Activated CD4-positive, alpha-beta T cell treated with anti-CD3 and anti-CD28 coated beads for 36 hours (primary cell): Measurements from ENCODE around the gene EIF3K. TPM values are rescaled to one million over a fixed set of nuclear protein-coding genes. Genes with fewer than 3 reads are reported as not detected.

Source experiments
- ATAC-seq: fragments of 200-7000 bp; cut with Tn5 transposase; one replicate; pipeline ENCODE4 v1.10.0; 2021; ENCODE audit warnings: mild to moderate bottlenecking, moderate library complexity
- CTCF ChIA-PET: fragments of 350-600 bp; sonication (Branson Sonifier 250); formaldehyde crosslinking; loops from one replicate; lab custom pipeline; 2021; ENCODE audit warnings: antibody characterized with exemption; lab: Charles Lee
- POLR2A ChIA-PET: fragments of 350-600 bp; sonication (Branson Sonifier 250); formaldehyde crosslinking; loops from one replicate; lab custom pipeline; 2021; ENCODE audit warnings: antibody characterized with exemption, inconsistent platforms; lab: Charles Lee
- DNase-seq: peaks from one replicate; pipeline ENCODE4 v3.0.0-alpha.2; 2020
- H3K27ac Mint-ChIP-seq: one replicate; pipeline ENCODE4 v1.8.0; 2021; ENCODE audit warnings: mixed read lengths
- H3K27me3 Mint-ChIP-seq: one replicate; pipeline ENCODE4 v1.8.0; 2021; ENCODE audit warnings: mixed read lengths
- H3K36me3 Mint-ChIP-seq: one replicate; pipeline ENCODE4 v1.8.0; 2021; ENCODE audit warnings: low read depth, mixed read lengths
- H3K4me1 Mint-ChIP-seq: one replicate; pipeline ENCODE4 v1.8.0; 2021; ENCODE audit warnings: mixed read lengths
- H3K4me3 Mint-ChIP-seq: one replicate; pipeline ENCODE4 v1.8.0; 2021; ENCODE audit warnings: mild to moderate bottlenecking, moderate library complexity, mixed read lengths
- H3K9me3 Mint-ChIP-seq: one replicate; pipeline ENCODE4 v1.8.0; 2021; ENCODE audit warnings: low read depth, mixed read lengths
- intact Hi-C, 2 experiments: fragments of 100-400 bp; cut with DNase I in 1 of 2; cut with micrococcal nuclease in 1 of 2; formaldehyde crosslinking; loops; one replicate each; pipeline versions ENCODE4 v1.14.2 to v1.15.1; 2022 to 2024; cut with DNase I, micrococcal nuclease
- total RNA-seq, 2 experiments: library from RNA; stranded (reverse); gene quantifications; one replicate each; pipeline ENCODE4 v1.2.3, GENCODE V29; 2021

The EIF3K gene
- total RNA-seq, 2 experiments from 2014 or later = 269 to 297 TPM

DNA sequence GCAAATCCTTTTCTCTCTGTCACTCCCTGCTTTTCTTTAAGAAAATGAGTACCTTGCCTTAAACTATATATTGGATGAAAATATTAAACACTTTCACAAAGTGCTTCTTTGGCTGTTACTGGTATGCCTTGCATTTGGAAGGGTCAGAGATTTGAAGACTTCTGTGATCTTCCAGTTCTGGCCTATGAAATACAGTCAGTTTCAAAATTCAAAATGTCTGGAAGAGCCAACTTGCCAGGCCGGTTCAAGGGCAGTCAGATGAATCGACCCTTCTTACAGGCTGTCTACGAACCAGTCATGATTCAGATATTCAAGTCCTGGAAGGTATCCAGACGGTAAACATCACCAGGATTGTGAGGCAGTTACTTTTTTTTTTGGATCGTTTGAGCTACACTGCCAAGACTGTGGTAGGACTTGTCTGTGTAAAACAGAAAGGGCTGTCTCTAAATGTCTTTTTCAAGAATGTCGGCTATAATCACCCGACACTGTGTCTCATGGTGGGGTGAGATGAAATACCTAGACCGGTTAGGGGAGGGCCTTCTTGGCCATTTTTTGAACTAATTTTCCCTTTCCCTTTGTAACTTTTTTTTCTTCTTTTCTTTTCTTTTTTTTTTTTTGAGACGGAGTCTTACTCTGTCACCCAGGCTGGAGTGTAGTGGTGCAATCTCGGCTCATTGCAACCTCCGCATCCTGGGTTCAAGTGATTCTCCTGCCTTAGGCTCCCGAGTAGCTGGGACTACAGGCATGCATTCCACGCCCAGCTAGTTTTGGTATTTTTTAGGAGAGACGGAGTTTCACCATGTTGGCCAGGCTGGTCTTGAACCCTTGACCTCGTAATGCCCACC is 39.7 kb downstream of the EIF3K start:
- no peak overlapping the region for H3K27ac Mint-ChIP-seq
- no peak overlapping the region for H3K4me3 Mint-ChIP-seq
- no peaks in the 10 kb centered on the region for H3K9me3 Mint-ChIP-seq
- intact Hi-C loops = loop anchor here (5.0 kb wide), 2 partner anchors 194 to 744 kb away; no protein-coding TSS in a partner anchor
- DNase-seq (no peak), ATAC-seq (no peak)
- peaks cover 23% of the 10 kb centered on the region for H3K36me3 Mint-ChIP-seq
- H3K4me1 Mint-ChIP-seq = peaks cover 69% of the 10 kb centered on the region
- ChIA-PET CTCF (interaction anchor here (1.1 to 2.6 kb wide), 2 partner anchors 11 to 29 kb away, joined by 3 to 12 read pairs; no protein-coding TSS in a partner anchor), POLR2A (interaction anchor here (1.0 kb wide), 1 partner anchor 11 kb away, joined by 7 read pairs; the partner anchor contains the start of gene ACTN4)
- H3K27me3 Mint-ChIP-seq = peaks cover 3% of the 10 kb centered on the region

DNA sequence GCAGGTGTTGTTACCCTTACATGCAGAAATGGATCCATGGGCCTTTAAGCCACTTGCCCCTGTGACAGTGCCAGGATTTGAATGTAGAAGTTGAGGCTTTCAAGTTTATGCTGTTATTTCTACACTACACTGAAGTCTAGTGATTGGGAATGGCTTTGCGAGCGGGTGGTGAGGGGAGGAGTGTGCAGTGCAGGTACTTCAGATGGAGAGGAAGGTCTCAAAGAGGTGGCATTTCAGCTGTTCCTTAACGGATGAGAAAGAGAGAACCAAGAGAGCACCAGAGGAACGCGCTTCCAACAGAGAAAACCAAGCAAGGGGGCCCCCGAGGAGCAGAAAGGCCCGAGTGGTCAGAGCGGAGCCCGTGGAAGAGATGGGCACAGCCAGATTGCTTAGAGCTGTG is 41.7 kb downstream of the EIF3K start:
- no peak overlapping the region for H3K4me3 Mint-ChIP-seq
- peaks cover 8% of the 10 kb centered on the region for H3K27me3 Mint-ChIP-seq
- ATAC-seq (no peak), DNase-seq (no peak)
- no peak overlapping the region for H3K27ac Mint-ChIP-seq
- intact Hi-C loops = no loop called here
- no peaks in the 10 kb centered on the region for H3K9me3 Mint-ChIP-seq
- CTCF ChIA-PET = interaction anchor here (2.6 kb wide), 1 partner anchor 9 kb away, joined by 12 read pairs; no protein-coding TSS in a partner anchor
- peaks cover 16% of the 10 kb centered on the region for H3K36me3 Mint-ChIP-seq
- H3K4me1 Mint-ChIP-seq = peaks cover 65% of the 10 kb centered on the region
- POLR2A ChIA-PET = no interaction called here

DNA sequence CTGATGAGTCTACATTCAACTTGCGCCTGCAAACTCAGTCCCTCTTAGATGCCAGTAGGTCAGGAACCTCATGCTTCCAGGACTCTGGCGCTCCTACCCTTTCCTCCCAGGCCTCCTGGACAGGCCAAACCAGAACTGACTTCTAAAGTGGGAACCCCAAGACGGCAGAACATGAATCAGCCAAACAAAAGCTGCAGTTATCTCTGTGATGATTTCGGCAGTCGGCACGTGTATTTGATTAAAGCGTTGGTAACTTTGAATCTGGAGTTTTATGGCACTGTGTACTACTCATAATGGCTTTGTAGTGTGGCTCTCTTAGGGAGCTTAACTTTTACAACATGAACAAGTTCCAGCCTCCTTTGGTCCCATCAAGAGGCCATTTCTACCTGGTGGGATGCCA is 42.1 kb downstream of the EIF3K start:
- no peak overlapping the region for H3K4me3 Mint-ChIP-seq

DNA sequence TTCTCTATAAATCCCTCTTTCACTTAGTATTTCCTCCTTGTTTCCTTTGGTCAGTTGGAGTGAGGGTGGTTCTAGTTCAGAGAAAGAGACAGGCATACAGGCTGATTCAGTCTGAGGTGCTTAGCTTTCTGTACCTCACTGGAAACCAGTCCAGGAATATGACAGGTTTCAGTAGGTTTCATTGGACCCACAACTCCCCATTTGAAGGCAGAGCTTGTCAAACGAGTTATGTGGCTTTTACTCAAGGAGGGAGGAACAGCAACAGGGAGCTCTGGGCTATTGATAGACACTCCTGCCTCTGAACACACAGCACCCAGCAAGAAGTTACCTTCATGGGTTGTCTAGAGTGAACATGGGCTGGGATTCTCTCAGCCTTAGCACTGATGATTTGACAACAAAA is 43.0 kb downstream of the EIF3K start:
- intact Hi-C loops = no loop called here

More for the DNA sequence above, 42.1 kb downstream of the EIF3K start:
- intact Hi-C loops = no loop called here
- H3K27ac Mint-ChIP-seq = no peak overlapping the region
- ATAC-seq = no peak
- no peak for DNase-seq
- CTCF ChIA-PET = interaction anchor here (2.6 kb wide), 1 partner anchor 9 kb away, joined by 12 read pairs; no protein-coding TSS in a partner anchor
- H3K9me3 Mint-ChIP-seq = no peaks in the 10 kb centered on the region
- peaks cover 8% of the 10 kb centered on the region for H3K27me3 Mint-ChIP-seq
- peaks cover 65% of the 10 kb centered on the region for H3K4me1 Mint-ChIP-seq
- POLR2A ChIA-PET = no interaction called here
- H3K36me3 Mint-ChIP-seq = peaks cover 16% of the 10 kb centered on the region

DNA sequence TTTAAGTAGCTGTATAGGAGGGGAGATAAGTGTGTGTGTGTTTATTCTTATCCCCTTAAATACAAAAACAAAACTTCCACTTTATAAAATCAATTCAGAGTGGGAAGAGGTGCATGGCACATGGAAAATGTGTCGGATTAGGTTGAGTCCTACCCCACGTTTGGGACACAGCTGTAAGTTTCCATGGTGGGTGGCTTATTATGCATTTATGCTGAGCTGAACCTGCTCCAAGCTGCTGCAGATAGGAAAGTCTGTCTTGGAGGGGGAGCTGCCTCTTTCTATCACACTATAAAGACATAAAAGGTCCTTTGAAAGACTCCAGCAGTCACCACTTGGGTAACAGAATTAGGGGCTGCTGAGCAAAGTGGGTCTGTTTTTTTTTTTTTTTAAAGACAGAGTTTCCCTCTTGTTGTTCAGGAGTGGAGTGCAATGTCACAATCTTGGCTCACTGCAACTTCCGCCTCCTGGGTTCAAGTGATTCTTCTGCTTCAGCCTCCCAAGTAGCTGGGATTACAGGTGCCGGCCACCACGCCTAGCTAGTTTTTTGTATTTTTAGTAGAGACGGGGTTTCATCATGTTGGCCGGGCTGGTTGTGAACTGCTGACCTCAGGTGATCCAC is 43.7 kb downstream of the EIF3K start:
- no peak overlapping the region for H3K27ac Mint-ChIP-seq
- intact Hi-C loops = no loop called here
- H3K36me3 Mint-ChIP-seq = peaks cover 18% of the 10 kb centered on the region
- DNase-seq = no peak
- POLR2A ChIA-PET = interaction anchor here (0.6 to 1.0 kb wide), 2 partner anchors 15 to 21 kb away, joined by 3 to 4 read pairs; partner anchors contain the start of gene ACTN4
- H3K4me1 Mint-ChIP-seq = peaks cover 64% of the 10 kb centered on the region
- H3K27me3 Mint-ChIP-seq = peaks cover 10% of the 10 kb centered on the region
- CTCF ChIA-PET = no interaction called here
- no peak overlapping the region for H3K4me3 Mint-ChIP-seq
- ATAC-seq = no peak
- H3K9me3 Mint-ChIP-seq = no peaks in the 10 kb centered on the region

More for the DNA sequence above, 43.0 kb downstream of the EIF3K start:
- Mint-ChIP-seq H3K27ac (no peak overlapping the region), H3K36me3 (peaks cover 16% of the 10 kb centered on the region), H3K27me3 (peaks cover 8% of the 10 kb centered on the region), H3K9me3 (no peaks in the 10 kb centered on the region), H3K4me1 (peaks cover 65% of the 10 kb centered on the region), H3K4me3 (no peak overlapping the region)
- ChIA-PET CTCF (interaction anchor here (0.7 kb wide), 1 partner anchor 119 kb away, joined by 3 read pairs; no protein-coding TSS in a partner anchor), POLR2A (interaction anchor here (0.6 kb wide), 1 partner anchor 22 kb away, joined by 3 read pairs; no protein-coding TSS in a partner anchor)
- ATAC-seq = no peak
- no peak for DNase-seq

DNA sequence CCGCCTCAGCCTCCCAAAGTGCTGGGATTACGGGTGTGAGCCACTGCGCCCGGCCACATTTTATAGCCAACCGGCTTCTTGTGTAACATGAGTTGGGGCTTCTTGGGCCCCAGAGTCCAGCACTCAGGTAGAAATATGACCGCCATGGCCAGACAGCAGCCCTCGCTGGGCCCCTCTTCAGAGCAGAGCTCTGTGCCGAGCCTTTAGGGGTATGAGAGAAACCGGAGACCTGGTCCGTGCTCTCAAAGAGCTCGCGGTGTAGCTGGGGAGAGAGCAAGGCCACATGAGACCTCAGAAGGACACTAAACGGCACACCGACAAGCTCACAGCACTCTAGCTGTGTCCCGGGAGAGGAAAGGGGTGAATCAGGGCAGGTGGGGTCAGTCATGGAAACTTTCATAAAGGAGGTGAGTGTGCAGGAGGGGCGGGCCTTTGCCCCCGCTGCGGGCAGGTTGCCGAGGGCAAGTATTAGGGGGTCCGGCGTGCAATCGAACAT is 44.2 kb downstream of the EIF3K start:
- no peak overlapping the region for H3K27ac Mint-ChIP-seq
- ATAC-seq = no peak
- no peaks in the 10 kb centered on the region for H3K9me3 Mint-ChIP-seq
- DNase-seq = no peak
- peaks cover 20% of the 10 kb centered on the region for H3K36me3 Mint-ChIP-seq
- intact Hi-C loops = no loop called here
- H3K4me3 Mint-ChIP-seq = no peak overlapping the region
- H3K27me3 Mint-ChIP-seq = peaks cover 10% of the 10 kb centered on the region
- CTCF ChIA-PET = no interaction called here
- peaks cover 64% of the 10 kb centered on the region for H3K4me1 Mint-ChIP-seq
- POLR2A ChIA-PET = interaction anchor here (1.0 kb wide), 1 partner anchor 16 kb away, joined by 4 read pairs; the partner anchor contains the start of gene ACTN4

DNA sequence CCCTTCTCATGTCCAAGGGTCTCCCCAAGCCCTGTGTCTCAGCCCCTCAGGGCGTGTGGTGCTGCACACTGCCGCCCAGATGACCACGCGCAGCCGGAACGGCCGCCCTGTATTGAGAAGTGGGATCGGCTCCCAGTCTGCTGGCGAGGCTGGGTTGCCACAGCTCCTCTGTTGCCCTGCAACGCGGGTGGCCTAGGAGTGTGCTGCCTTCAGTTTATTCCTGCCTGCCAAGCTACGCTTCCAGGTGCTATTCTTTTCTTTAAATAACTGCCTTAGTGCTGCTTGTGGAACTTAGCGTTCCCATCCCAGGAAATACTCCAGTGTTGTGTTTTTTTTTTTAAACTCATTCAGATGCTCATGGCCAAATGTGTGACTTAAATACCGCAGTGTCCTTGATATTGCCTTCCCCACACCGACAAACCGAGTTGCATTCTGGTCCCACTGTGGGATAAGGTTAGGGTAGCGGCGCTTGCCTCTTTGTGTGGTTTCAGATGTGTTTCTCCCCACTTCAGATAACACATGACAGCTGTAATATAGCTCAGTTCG is 45.0 kb downstream of the EIF3K start:
- H3K36me3 Mint-ChIP-seq = peaks cover 20% of the 10 kb centered on the region
- H3K9me3 Mint-ChIP-seq = no peaks in the 10 kb centered on the region
- ChIA-PET CTCF (no interaction called here), POLR2A (interaction anchor here (0.7 to 1.0 kb wide), 2 partner anchors 14 to 17 kb away, joined by 3 to 4 read pairs; partner anchors contain the start of gene ACTN4)
- H3K4me3 Mint-ChIP-seq = no peak overlapping the region
- peaks cover 67% of the 10 kb centered on the region for H3K4me1 Mint-ChIP-seq
- no peak for ATAC-seq
- peaks cover 10% of the 10 kb centered on the region for H3K27me3 Mint-ChIP-seq
- no peak overlapping the region for H3K27ac Mint-ChIP-seq
- intact Hi-C loops = no loop called here
- DNase-seq = no peak

DNA sequence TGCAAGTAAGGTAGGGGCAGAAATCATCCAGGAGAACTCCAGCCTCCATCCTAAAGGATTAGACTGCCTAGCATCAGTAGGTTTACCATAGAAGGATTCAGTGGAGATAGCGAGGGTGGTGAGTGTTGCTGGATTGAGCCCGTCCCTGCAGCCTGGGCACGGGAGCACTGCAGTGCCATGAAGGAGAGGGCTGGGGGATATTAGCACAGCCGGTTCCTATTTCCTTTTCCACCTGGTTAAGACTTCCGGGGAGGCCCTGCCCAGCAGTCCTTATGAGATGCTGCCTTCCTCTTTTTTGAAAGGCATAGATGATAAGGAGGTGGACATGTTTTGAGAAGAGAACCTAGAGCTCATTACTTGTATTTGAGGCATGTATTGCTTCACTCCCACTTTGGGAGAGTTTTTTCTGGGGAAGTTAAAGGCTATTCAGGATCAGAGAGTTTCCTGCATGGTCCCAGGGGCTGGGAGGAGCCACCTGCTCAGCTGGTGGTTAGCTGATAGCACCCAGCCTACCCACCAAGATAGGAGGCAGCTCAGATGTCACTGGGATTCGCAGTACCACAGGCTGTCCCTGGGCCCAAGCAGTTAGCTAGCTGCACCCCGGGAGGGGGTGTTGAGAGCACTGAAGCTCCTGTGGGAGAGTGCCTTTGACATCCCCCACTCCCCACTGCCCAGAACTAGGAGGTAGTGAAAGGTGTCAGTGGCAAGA is 45.7 kb downstream of the EIF3K start:
- no peak for ATAC-seq
- DNase-seq = no peak
- Mint-ChIP-seq H3K4me1 (peaks cover 70% of the 10 kb centered on the region), H3K27me3 (peaks cover 10% of the 10 kb centered on the region), H3K36me3 (peaks cover 20% of the 10 kb centered on the region), H3K27ac (peak overlapping the region; percentile 38), H3K4me3 (no peak overlapping the region), H3K9me3 (no peaks in the 10 kb centered on the region)
- ChIA-PET POLR2A (interaction anchor here (0.6 kb wide), 1 partner anchor 126 kb away, joined by 4 read pairs; no protein-coding TSS in a partner anchor), CTCF (no interaction called here)
- intact Hi-C loops = no loop called here

DNA sequence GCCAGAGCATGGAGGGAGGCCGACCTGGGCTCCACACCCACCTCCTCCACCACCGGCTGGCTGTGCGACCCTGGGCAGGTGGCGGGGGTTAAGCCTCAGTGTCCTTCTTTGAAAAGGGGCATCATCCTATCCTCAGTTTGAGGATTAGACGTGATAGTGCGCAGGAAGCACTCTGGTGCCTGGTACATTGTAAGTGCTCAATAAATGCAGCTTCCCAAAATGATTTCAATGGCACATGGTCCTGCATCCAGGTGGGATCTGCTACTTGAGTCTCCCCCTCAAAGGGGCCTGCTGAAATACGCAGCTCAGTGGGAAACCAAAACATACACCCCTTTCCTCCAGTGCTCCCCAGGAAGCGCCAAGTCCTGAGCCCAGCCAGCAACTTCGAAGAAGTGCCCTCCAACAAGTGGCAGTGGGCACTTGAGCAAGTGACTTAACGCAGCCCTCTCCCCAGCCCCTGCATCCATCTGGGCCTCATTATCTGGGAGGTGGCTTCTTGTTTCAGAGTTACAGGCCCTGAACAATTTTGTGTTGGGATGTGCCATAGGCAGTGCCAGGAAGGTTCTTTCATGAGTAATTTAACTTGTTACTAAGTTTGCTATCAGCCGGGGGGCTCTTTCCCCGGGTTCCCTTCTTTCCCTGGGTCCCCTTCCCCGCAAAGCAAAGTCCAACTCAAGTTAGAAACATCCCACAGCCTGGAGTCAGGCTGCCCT is 46.4 kb downstream of the EIF3K start:
- intact Hi-C loops = no loop called here
- ChIA-PET CTCF (no interaction called here), POLR2A (no interaction called here)
- Mint-ChIP-seq H3K27me3 (peaks cover 10% of the 10 kb centered on the region), H3K4me1 (peaks cover 75% of the 10 kb centered on the region), H3K9me3 (no peaks in the 10 kb centered on the region), H3K36me3 (peaks cover 20% of the 10 kb centered on the region), H3K27ac (no peak overlapping the region), H3K4me3 (no peak overlapping the region)
- ATAC-seq = no peak
- DNase-seq = no peak

DNA sequence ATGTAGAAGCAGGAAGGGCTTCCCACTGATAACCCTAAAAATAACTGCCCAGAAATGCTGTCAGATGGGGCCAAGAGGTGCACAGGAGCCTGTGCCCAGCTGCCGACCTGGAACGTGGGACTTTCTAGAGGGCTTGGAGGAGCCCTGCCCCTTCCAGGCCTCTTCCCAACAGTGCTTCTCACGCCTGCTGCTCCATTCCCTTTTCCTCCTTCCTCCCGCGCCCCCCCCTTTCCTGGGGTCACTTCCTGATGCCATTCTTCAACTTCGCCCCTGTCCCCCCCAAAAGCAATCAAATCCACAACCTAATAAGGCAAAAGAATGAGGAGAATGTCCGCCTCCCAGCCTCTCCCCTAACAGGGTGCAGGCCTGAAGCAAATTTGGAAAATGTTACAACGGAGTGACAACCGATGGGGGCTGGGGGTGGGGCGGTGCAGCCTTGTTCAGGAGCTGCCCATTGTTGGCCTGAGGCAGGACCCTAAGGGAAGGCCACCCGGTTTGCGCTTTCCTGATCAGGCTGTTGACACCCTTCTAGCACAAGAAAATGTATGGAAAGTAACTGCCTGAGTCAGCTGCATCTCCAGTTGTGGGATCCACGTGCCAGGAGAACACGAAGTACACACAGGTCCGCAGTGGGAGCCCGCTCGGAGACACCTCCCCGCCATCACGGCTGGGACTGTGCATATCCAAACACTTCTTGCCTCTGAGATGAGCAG is 47.1 kb downstream of the EIF3K start:
- Mint-ChIP-seq H3K27ac (no peak overlapping the region), H3K27me3 (peaks cover 7% of the 10 kb centered on the region), H3K9me3 (no peaks in the 10 kb centered on the region), H3K4me3 (no peak overlapping the region), H3K4me1 (peaks cover 79% of the 10 kb centered on the region), H3K36me3 (peaks cover 14% of the 10 kb centered on the region)
- ChIA-PET POLR2A (no interaction called here), CTCF (interaction anchor here (0.8 kb wide), 1 partner anchor 482 kb away, joined by 3 read pairs; no protein-coding TSS in a partner anchor)
- DNase-seq (no peak), ATAC-seq (no peak)
- intact Hi-C loops = no loop called here
